Pancreas (tissue), 10 donors: ENCODE results near the gene PSMD5. TPM values are rescaled to one million over a fixed set of nuclear protein-coding genes. Genes with fewer than 3 reads are reported as not detected.

Experiments
- ATAC-seq, 4 donors: fragments of 200-7000 bp; cut with Tn5 transposase; one replicate each; pipeline versions ENCODE4 v1.8.0 to v1.9.1; 2020; ENCODE audit warnings: mild to moderate bottlenecking in 4 of 4, moderate library complexity in 4 of 4
- DNase-seq, 6 donors: peaks; one replicate each; pipeline ENCODE4 v3.0.0-alpha.2; 2020
- FAIRE-seq: peaks from 2 replicates; lab custom pipeline; 2012; peaks lifted over from hg19 to GRCh38; lab: Jason Lieb, UNC
- H3K27ac ChIP-seq, 4 donors: fragments of 200-600 bp; sonication (generic); 1 replicate in 3 of 4; 2 replicates in 1 of 4; pipeline versions ENCODE4 v1.5.0 to v1.8.0; 2020
- H3K27me3 ChIP-seq, 4 donors: fragments of 200-600 bp; one replicate each; pipeline ENCODE4 v1.8.0; 2021
- H3K36me3 ChIP-seq, 3 donors: fragments of 200-600 bp; sonication (generic) in 1 of 3; one replicate each; pipeline versions ENCODE4 v1.5.0 to v1.8.0; 2020 to 2021
- H3K4me1 ChIP-seq, 3 donors: fragments of 200-600 bp; one replicate each; pipeline ENCODE4 v1.8.0; 2021
- H3K4me3 ChIP-seq, 4 donors: fragments of 200-600 bp; sonication (generic) in 2 of 4; one replicate each; pipeline versions ENCODE4 v1.5.0 to v1.8.0; 2020 to 2021
- H3K9me3 ChIP-seq, 4 donors: fragments of 200-600 bp; one replicate each; pipeline ENCODE4 v1.8.0; 2021
- WGBS, 2 donors: extraction: QIAGEN DNeasy Blood & Tissue Kit; methylation state at CpG; one replicate each; pipeline ENCODE4 v1.1.7; 2013; 5-methylcytosine and 5-hydroxymethylcytosine counted together
- intact Hi-C, 3 donors: fragments of 100-400 bp; cut with DNase I; formaldehyde crosslinking; loops; one replicate each; pipeline versions ENCODE4 v1.11.1 to v1.14.2; 2022
- polyA plus RNA-seq, 2 donors: library from polyadenylated mRNA; stranded (reverse); fragments of 200-250 nt; gene quantifications; one replicate each; pipeline ENCODE4 v1.2.3, GENCODE V29; 2013
- total RNA-seq, 6 donors: library from RNA; stranded (reverse); fragmentation: NEBNext Ultra II Directional in 4 of 6; extraction: Animal tissue kit (Norgen Biotek cat#: 25700) in 4 of 6; gene quantifications; one replicate each; pipeline versions ENCODE4 v1.2.1 to v1.2.4, GENCODE V29; 2021 to 2023
- TF ChIP-seq, protein P1 (sequence below), 4 donors: fragments of 200-600 bp; sonication (generic) in 3 of 4; IDR thresholded peaks; one replicate each; pipeline versions ENCODE4 v1.5.0 to v1.8.0; 2021; ENCODE audit warnings: antibody characterized with exemption in 4 of 4
- donor health status: healthy with polysubstance abuse.
- donor health status: DM: no; HTN: no; CAD: no; lungs with moderate emphysema.
- donor health status: DM: no; HTN: no; CAD: no.
- donor health status: control.
- donor health status: control.
- donor health status: Bipolar disorder and iron deficiency.
- donor health status: DM: yes; HTN: yes; CAD: no.
- donor health status: DM: no; HTN: no; CAD: no.
- donor health status: DM: no; HTN: no; CAD: no.
- donor health status: DM: yes; HTN: yes; CAD: no.

Gene PSMD5
- total and polyA plus RNA-seq, 8 donors: 5.8 to 33.0 (median 20.7) TPM

DNA sequence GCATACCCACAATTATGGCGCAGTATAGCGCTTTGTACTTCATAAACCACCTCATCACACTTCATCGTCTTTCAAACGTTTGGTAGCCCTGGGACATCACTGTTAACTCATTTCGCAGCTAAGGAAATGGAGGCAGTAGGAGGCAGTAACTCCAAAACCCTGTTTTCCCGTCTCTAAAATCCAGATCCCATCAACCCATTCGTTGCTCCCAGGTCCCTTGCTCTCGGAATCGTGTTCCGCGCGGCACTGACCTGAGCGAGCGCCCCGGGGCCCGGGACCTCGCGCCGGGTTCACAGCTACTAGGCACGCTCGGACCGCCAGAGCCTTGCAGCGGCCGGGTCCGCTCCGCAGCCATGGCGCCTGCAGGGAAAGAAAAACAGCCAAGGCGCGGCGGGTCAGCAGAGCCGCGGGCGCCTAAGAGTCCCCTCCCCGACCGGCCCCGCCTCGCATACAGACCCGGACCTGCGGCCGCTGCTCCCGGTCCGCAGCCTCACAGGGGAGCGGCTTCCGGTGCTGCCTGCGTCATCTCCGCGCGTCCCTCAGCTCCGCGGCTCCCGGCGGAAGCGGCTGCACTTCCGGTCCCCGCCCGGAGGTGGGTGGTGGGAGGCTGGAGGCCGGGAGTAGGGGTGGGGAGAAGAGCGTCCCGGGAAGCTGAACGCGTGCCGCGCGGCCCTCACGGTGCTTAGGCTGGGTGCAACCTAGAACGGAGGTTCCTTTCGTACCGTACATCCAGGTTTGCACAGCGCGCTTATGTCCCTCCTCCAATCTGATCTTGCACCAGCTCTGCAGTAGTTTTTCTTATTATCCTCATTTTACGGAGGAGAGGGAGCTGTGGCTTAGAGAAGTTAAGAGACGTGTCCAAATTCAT lies 49.6 kb downstream of the PSMD5 start, which contains the start of gene FBXW2:
FBXW2 (minus strand) TSS at position 519 of the 868 bp plus-strand sequence. CDS start 5,158 bp downstream, outside the sequence.
- peak; percentile 86 to 96 (median 92) for DNase-seq
- 0 to 1% methylated on average over 70 to 72 of the region's 72 CpGs for WGBS, 2 donors
- peak within 1 kb of the TSS; percentile 81 to 83 (median 82) for H3K27ac ChIP-seq
- peak within 1 kb of the TSS; percentile 78 to 99 (median 87) for H3K4me3 ChIP-seq
- peaks cover 13 to 30% (median 24%) of the 10 kb centered on the region in 3 donors for H3K4me1 ChIP-seq
- FAIRE-seq: no peak
- intact Hi-C loops: no loop called here
- TF ChIP-seq, protein P1, sequence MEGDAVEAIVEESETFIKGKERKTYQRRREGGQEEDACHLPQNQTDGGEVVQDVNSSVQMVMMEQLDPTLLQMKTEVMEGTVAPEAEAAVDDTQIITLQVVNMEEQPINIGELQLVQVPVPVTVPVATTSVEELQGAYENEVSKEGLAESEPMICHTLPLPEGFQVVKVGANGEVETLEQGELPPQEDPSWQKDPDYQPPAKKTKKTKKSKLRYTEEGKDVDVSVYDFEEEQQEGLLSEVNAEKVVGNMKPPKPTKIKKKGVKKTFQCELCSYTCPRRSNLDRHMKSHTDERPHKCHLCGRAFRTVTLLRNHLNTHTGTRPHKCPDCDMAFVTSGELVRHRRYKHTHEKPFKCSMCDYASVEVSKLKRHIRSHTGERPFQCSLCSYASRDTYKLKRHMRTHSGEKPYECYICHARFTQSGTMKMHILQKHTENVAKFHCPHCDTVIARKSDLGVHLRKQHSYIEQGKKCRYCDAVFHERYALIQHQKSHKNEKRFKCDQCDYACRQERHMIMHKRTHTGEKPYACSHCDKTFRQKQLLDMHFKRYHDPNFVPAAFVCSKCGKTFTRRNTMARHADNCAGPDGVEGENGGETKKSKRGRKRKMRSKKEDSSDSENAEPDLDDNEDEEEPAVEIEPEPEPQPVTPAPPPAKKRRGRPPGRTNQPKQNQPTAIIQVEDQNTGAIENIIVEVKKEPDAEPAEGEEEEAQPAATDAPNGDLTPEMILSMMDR (IDR thresholded peaks at IDR 0.05): no peak
- no peaks in the 10 kb centered on the region for H3K27me3 ChIP-seq
- no peaks in the 10 kb centered on the region for H3K9me3 ChIP-seq
- ATAC-seq: peak; percentile 99 to 100 (median 100)
- H3K36me3 ChIP-seq: no peaks in the 10 kb centered on the region

DNA sequence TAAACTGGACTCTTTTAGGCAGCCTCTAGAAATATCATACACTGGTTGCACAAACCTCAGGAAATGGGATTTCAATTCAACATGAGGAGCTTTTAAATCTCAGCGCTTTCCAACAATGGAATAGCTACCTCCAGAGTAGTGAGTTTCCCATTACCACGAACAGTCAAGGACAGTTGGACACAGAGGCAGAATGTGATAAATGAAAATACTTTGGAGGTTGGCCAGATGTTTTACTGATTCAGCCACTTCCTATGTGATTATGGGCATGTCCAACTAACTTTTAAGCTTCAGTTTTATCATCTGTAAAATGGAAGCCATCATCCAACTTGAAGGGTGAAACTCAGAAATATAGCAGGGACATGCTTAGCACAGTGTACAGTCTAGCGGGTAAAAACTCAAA lies 51.6 kb downstream of the PSMD5 start:
- ATAC-seq: no peak
- intact Hi-C loops: no loop called here
- Histone ChIP-seq H3K4me3 (no peak overlapping the region), H3K27ac (no peak overlapping the region), H3K36me3 (no peaks in the 10 kb centered on the region), H3K27me3 (no peaks in the 10 kb centered on the region), H3K4me1 (peaks cover 13 to 36% (median 24%) of the 10 kb centered on the region in 3 donors), H3K9me3 (no peaks in the 10 kb centered on the region)
- no peak for FAIRE-seq
- TF ChIP-seq, protein P1 (IDR thresholded peaks at IDR 0.05): no peak
- 52 to 54% methylated on average over 3 of the region's 3 CpGs for WGBS, 2 donors
- DNase-seq: no peak

DNA sequence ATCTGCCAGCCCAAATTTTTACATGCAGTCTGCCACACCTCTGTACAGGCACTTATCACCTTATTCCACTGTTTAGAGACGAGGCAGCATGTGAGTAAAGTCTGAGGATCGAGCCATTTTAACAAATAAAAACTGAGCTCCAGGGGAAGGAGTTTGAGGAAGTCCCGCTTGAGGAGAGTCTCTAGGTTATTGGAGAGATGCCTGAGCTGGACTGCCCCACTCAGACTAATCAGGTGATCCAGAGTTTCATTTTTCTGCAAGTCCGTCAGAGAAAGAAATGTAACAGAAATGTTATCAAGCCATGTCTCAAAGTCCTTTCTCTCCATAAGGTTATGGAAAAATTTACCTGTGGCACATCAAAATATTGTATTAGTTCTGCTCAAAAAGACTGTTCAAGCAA lies 54.8 kb downstream of the PSMD5 start:
- intact Hi-C loops: no loop called here
- 34 to 46% methylated on average over 4 of the region's 4 CpGs for WGBS, 2 donors
- H3K36me3 ChIP-seq: no peaks in the 10 kb centered on the region
- no peaks in the 10 kb centered on the region for H3K27me3 ChIP-seq
- FAIRE-seq (no peak), DNase-seq (no peak), ATAC-seq (peak in 3 of 4 donors; percentile 30 to 46 (median 39))
- H3K27ac ChIP-seq: no peak overlapping the region
- H3K4me3 ChIP-seq: no peak overlapping the region
- H3K4me1 ChIP-seq: peaks cover 13 to 31% (median 24%) of the 10 kb centered on the region in 3 donors
- H3K9me3 ChIP-seq: no peaks in the 10 kb centered on the region
- TF ChIP-seq, protein P1 (IDR thresholded peaks at IDR 0.05): no peak

GRCh38 chr9:120783602-120784047 lies 59.1 kb downstream of the PSMD5 start:
- 29 to 36% methylated on average over 2 of the region's 2 CpGs for WGBS, 2 donors
- Histone ChIP-seq H3K27me3 (no peaks in the 10 kb centered on the region), H3K4me3 (no peak overlapping the region), H3K27ac (peak overlapping the region in 1 of 4 donors; percentile 9), H3K4me1 (peaks cover 6 to 12% (median 9%) of the 10 kb centered on the region in 3 donors), H3K36me3 (no peaks in the 10 kb centered on the region), H3K9me3 (no peaks in the 10 kb centered on the region)
- ATAC-seq (peak in 3 of 4 donors; percentile 34 to 52 (median 45)), DNase-seq (no peak), FAIRE-seq (no peak)
- intact Hi-C loops: no loop called here
- TF ChIP-seq, protein P1 (IDR thresholded peaks at IDR 0.05): no peak
